ENCODE results near the gene ARID1B. TPM values are rescaled to one million over a fixed set of nuclear protein-coding genes. Genes with fewer than 3 reads are reported as not detected.
A peak's percentile ranks its signal among the peaks of the same experiment; 100 is the strongest.

ARID1B gene
- total RNA-seq, 1 experiment from 2014 or later: 24.2 TPM

DNA sequence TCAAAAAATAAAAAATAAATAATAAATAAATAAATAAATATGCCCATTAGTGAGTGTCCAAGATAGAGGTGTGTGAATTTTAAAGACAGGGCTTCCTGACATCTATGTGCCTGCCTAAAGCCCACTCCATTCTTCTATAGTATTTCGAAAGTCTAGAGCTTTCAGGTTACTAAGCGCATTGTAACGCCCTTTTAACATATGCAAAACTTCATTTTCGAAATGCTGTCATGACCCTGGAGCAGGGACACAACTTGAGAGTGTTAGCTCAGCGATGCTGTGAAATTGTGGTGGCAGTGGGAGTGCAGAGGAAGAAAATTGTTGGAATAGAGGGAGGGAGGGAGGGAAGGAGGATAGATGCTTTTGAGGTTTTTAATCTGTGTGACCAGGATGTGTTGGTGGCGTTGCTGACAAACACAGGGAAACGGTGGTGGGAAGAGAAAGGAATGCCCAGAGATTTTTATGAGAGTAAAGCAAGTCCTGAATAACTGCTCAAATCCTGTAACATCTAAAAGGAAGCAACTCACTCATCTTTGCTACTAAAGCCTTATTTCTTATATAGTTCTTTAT lies 169.3 kb downstream of the ARID1B start:
- peaks cover 71% of the 10 kb centered on the region for H3K79me2 ChIP-seq (ENCODE audit: low read length)

DNA sequence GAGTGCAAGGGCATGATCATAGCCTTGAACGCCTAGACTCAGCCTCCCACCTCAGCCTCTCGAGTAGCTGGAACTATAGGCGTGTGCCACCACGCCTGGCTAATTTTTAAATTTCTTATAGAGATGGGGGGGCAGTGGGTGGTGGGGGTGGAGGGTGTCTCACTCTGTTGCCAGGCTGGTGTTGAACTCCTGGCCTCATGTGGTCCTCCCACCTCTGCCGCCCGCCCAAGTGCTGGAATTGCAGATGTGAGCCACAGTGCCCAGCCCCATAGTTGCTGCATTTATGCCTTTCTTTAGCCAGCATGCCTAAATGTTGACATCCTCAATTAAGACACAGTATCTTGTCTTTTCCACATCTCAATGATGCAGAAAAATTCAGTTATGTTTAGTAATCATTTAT lies 171.1 kb downstream of the ARID1B start:
- H4K20me1 ChIP-seq (ENCODE audit: low read length): no peaks in the 10 kb centered on the region
- H3K9ac ChIP-seq (ENCODE audit: low read length): no peak overlapping the region
- TF ChIP-seq EZH2phosphoT487 (IDR thresholded peaks at IDR 0.05; ENCODE audit: borderline replicate concordance, low read length): no peak
- TF ChIP-seq, protein P1, sequence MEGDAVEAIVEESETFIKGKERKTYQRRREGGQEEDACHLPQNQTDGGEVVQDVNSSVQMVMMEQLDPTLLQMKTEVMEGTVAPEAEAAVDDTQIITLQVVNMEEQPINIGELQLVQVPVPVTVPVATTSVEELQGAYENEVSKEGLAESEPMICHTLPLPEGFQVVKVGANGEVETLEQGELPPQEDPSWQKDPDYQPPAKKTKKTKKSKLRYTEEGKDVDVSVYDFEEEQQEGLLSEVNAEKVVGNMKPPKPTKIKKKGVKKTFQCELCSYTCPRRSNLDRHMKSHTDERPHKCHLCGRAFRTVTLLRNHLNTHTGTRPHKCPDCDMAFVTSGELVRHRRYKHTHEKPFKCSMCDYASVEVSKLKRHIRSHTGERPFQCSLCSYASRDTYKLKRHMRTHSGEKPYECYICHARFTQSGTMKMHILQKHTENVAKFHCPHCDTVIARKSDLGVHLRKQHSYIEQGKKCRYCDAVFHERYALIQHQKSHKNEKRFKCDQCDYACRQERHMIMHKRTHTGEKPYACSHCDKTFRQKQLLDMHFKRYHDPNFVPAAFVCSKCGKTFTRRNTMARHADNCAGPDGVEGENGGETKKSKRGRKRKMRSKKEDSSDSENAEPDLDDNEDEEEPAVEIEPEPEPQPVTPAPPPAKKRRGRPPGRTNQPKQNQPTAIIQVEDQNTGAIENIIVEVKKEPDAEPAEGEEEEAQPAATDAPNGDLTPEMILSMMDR (conservative IDR thresholded peaks at IDR 0.05; ENCODE audit: low read depth, low read length): no peak
- no peak for TF ChIP-seq EZH2 (IDR thresholded peaks at IDR 0.05; ENCODE audit: low read length, unreplicated experiment)
- no peaks in the 10 kb centered on the region for H3K9me2 ChIP-seq (replicated peaks; ENCODE audit: low read length)
- DNase-seq (no peak), ATAC-seq (no peak)
- peak overlapping the region; percentile 75; the same call in 1 of the 2 replicates for H3K4me2 ChIP-seq (ENCODE audit: low read length)
- ChIA-PET POLR2A (ENCODE audit: unreplicated experiment) (interaction anchor here (0.6 kb wide), 1 partner anchor 169 kb away, joined by 4 read pairs; no protein-coding TSS in a partner anchor), CTCF (no interaction called here)
- H2AFZ ChIP-seq (ENCODE audit: low read length): no peak overlapping the region
- H3K27me3 ChIP-seq (ENCODE audit: low read length): no peaks in the 10 kb centered on the region
- intact Hi-C loops (cut with micrococcal nuclease): loop anchor here (10.0 kb wide), 1 partner anchor 263 kb away; no protein-coding TSS in a partner anchor
- peaks cover 66% of the 10 kb centered on the region for H3K4me1 ChIP-seq (ENCODE audit: insufficient read depth, low read length)
- H3K9me3 ChIP-seq (ENCODE audit: low read length): no peaks in the 10 kb centered on the region
- no peaks in the 10 kb centered on the region for H3F3A ChIP-seq (ENCODE audit: low read length, unreplicated experiment)
- no peaks in the 10 kb centered on the region for H3K36me3 ChIP-seq (ENCODE audit: low read depth, low read length)
- H3K4me3 ChIP-seq (ENCODE audit: low read length): no peak overlapping the region
- peaks cover 69% of the 10 kb centered on the region for H3K79me2 ChIP-seq (ENCODE audit: low read length)
- BruUV-seq (replicated peaks): no TSS peak
- peak overlapping the region; percentile 69; the same call in 1 of the 2 replicates for H3K27ac ChIP-seq (ENCODE audit: low read length)

More for the DNA sequence above, 169.3 kb downstream of the ARID1B start:
- POLR2A ChIA-PET (ENCODE audit: unreplicated experiment): no interaction called here
- CTCF ChIA-PET: no interaction called here
- TF ChIP-seq EZH2 (IDR thresholded peaks at IDR 0.05; ENCODE audit: low read length, unreplicated experiment) (no peak), EZH2phosphoT487 (IDR thresholded peaks at IDR 0.05; ENCODE audit: borderline replicate concordance, low read length) (no peak)
- TF ChIP-seq, protein P1 (conservative IDR thresholded peaks at IDR 0.05; ENCODE audit: low read depth, low read length): no peak
- Histone ChIP-seq H3K36me3 (ENCODE audit: low read depth, low read length) (no peaks in the 10 kb centered on the region), H4K20me1 (ENCODE audit: low read length) (no peaks in the 10 kb centered on the region), H3K4me2 (ENCODE audit: low read length) (no peak overlapping the region), H3K4me1 (ENCODE audit: insufficient read depth, low read length) (peaks cover 55% of the 10 kb centered on the region), H3F3A (ENCODE audit: low read length, unreplicated experiment) (no peaks in the 10 kb centered on the region), H3K9me3 (ENCODE audit: low read length) (no peaks in the 10 kb centered on the region), H2AFZ (ENCODE audit: low read length) (no peak overlapping the region), H3K4me3 (ENCODE audit: low read length) (no peak overlapping the region), H3K27me3 (ENCODE audit: low read length) (no peaks in the 10 kb centered on the region), H3K9me2 (replicated peaks; ENCODE audit: low read length) (no peaks in the 10 kb centered on the region), H3K9ac (ENCODE audit: low read length) (no peak overlapping the region), H3K27ac (ENCODE audit: low read length) (no peak overlapping the region)
- DNase-seq (no peak), ATAC-seq (no peak)
- BruUV-seq (replicated peaks): no TSS peak
- intact Hi-C loops (cut with micrococcal nuclease): loop anchor here (10.0 kb wide), 1 partner anchor 262 kb away; no protein-coding TSS in a partner anchor

DNA sequence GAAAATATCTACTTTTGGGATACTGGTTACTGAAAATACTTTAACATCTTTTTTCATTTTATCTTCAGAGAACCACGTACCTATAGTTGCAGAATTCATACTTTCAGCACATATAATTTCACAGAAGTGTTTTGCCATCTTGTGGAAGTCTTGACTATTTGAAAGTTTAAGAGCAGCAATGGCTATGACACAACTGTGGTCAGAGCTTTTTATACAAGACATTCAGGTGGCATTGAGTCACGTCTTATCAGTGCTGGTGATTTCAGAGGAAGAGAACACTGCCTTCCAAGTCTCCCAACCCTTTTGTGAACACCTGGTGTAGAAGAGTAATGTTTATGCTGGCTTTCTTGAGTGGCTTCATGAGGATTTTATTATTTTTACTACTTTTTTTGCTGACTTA lies 171.6 kb downstream of the ARID1B start:
- H4K20me1 ChIP-seq (ENCODE audit: low read length): no peaks in the 10 kb centered on the region
- H3F3A ChIP-seq (ENCODE audit: low read length, unreplicated experiment): no peaks in the 10 kb centered on the region
- TF ChIP-seq EZH2phosphoT487 (IDR thresholded peaks at IDR 0.05; ENCODE audit: borderline replicate concordance, low read length): no peak
- TF ChIP-seq, protein P1 (conservative IDR thresholded peaks at IDR 0.05; ENCODE audit: low read depth, low read length): peak; percentile 32; the same call in 1 of the 2 replicates
- no peak for TF ChIP-seq EZH2 (IDR thresholded peaks at IDR 0.05; ENCODE audit: low read length, unreplicated experiment)
- no peaks in the 10 kb centered on the region for H3K27me3 ChIP-seq (ENCODE audit: low read length)
- H2AFZ ChIP-seq (ENCODE audit: low read length): no peak overlapping the region
- H3K79me2 ChIP-seq (ENCODE audit: low read length): peaks cover 68% of the 10 kb centered on the region
- peak overlapping the region; percentile 75 for H3K4me2 ChIP-seq (ENCODE audit: low read length)
- H3K4me1 ChIP-seq (ENCODE audit: insufficient read depth, low read length): peaks cover 69% of the 10 kb centered on the region
- no peaks in the 10 kb centered on the region for H3K9me2 ChIP-seq (replicated peaks; ENCODE audit: low read length)
- BruUV-seq (replicated peaks): no TSS peak
- H3K27ac ChIP-seq (ENCODE audit: low read length): peak overlapping the region; percentile 69
- no peak overlapping the region for H3K9ac ChIP-seq (ENCODE audit: low read length)
- intact Hi-C loops (cut with micrococcal nuclease): loop anchor here (1.0 to 10.0 kb wide), 2 partner anchors 169 to 264 kb away; no protein-coding TSS in a partner anchor
- DNase-seq (peak; percentile 81), ATAC-seq (peak; percentile 52)
- H3K36me3 ChIP-seq (ENCODE audit: low read depth, low read length): no peaks in the 10 kb centered on the region
- CTCF ChIA-PET: no interaction called here
- peak overlapping the region; percentile 23 for H3K4me3 ChIP-seq (ENCODE audit: low read length)
- POLR2A ChIA-PET (ENCODE audit: unreplicated experiment): interaction anchor here (0.6 kb wide), 1 partner anchor 170 kb away, joined by 4 read pairs; no protein-coding TSS in a partner anchor
- H3K9me3 ChIP-seq (ENCODE audit: low read length): no peaks in the 10 kb centered on the region
